ENCODE measurements around the gene PAFAH1B2. TPM values are rescaled to one million over a fixed set of nuclear protein-coding genes. Genes with fewer than 3 reads are reported as not detected.

The PAFAH1B2 gene
- total RNA-seq, 1 experiment from 2014 or later = 66.7 TPM

DNA sequence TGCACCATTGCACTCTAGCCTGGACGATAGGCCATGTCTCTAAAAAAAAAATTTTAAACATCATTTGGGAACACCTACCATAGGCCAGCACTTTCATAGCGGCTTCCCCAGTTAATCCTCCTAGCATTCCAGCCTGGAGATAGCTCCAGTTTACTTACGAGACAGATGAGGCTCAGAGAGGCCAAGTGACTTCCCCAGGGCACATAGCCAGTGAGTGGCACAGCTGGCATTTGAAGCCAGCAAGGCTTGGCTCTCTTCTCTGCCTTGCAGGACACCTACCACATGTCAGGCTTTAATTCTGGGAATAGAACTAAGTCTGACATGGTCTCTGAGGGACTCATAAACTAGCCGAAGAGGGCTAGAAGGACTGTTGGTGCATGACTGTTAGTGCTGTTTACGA, 50.2 kb downstream of the PAFAH1B2 start:
- BruUV-seq (replicated peaks) = no TSS peak
- no peak for TF ChIP-seq CTCF (IDR thresholded peaks at IDR 0.05; ENCODE audit: unreplicated experiment)

GRCh38 chr11:117195258-117195657, 51.2 kb downstream of the PAFAH1B2 start:
- no peaks in the 10 kb centered on the region for H3K27me3 Mint-ChIP-seq (ENCODE audit: unreplicated experiment)
- H3K9me3 Mint-ChIP-seq (ENCODE audit: low read depth, unreplicated experiment) = no peaks in the 10 kb centered on the region
- CTCF ChIA-PET = interaction anchor here (0.6 kb wide), 1 partner anchor 122 kb away, joined by 4 read pairs; no protein-coding TSS in a partner anchor
- no peak overlapping the region for H3K27ac Mint-ChIP-seq (ENCODE audit: unreplicated experiment)
- no peak for TF ChIP-seq CTCF (IDR thresholded peaks at IDR 0.05; ENCODE audit: unreplicated experiment)
- H3K4me1 Mint-ChIP-seq (ENCODE audit: low read depth, unreplicated experiment) = no peaks in the 10 kb centered on the region
- H3K4me3 Mint-ChIP-seq (ENCODE audit: low read depth, unreplicated experiment) = no peak overlapping the region
- intact Hi-C loops (cut with micrococcal nuclease; ENCODE audit: unreplicated experiment) = no loop called here
- no peak for DNase-seq
- BruUV-seq (replicated peaks) = no TSS peak
- no peaks in the 10 kb centered on the region for H3K36me3 Mint-ChIP-seq (ENCODE audit: insufficient read depth, unreplicated experiment)

More for the DNA sequence above, 50.2 kb downstream of the PAFAH1B2 start:
- intact Hi-C loops (cut with micrococcal nuclease; ENCODE audit: unreplicated experiment) = no loop called here
- H3K9me3 Mint-ChIP-seq (ENCODE audit: low read depth, unreplicated experiment) = no peaks in the 10 kb centered on the region
- H3K4me3 Mint-ChIP-seq (ENCODE audit: low read depth, unreplicated experiment) = no peak overlapping the region
- CTCF ChIA-PET = no interaction called here
- H3K4me1 Mint-ChIP-seq (ENCODE audit: low read depth, unreplicated experiment) = no peaks in the 10 kb centered on the region
- no peaks in the 10 kb centered on the region for H3K27me3 Mint-ChIP-seq (ENCODE audit: unreplicated experiment)
- no peaks in the 10 kb centered on the region for H3K36me3 Mint-ChIP-seq (ENCODE audit: insufficient read depth, unreplicated experiment)
- H3K27ac Mint-ChIP-seq (ENCODE audit: unreplicated experiment) = no peak overlapping the region
- DNase-seq = no peak

GRCh38 chr11:117195761-117196160, 51.7 kb downstream of the PAFAH1B2 start:
- Mint-ChIP-seq H3K4me1 (ENCODE audit: low read depth, unreplicated experiment) (no peaks in the 10 kb centered on the region), H3K27ac (ENCODE audit: unreplicated experiment) (no peak overlapping the region), H3K9me3 (ENCODE audit: low read depth, unreplicated experiment) (no peaks in the 10 kb centered on the region), H3K27me3 (ENCODE audit: unreplicated experiment) (no peaks in the 10 kb centered on the region), H3K36me3 (ENCODE audit: insufficient read depth, unreplicated experiment) (no peaks in the 10 kb centered on the region), H3K4me3 (ENCODE audit: low read depth, unreplicated experiment) (no peak overlapping the region)
- DNase-seq = no peak
- TF ChIP-seq CTCF (IDR thresholded peaks at IDR 0.05; ENCODE audit: unreplicated experiment) = no peak
- intact Hi-C loops (cut with micrococcal nuclease; ENCODE audit: unreplicated experiment) = no loop called here
- CTCF ChIA-PET = no interaction called here
- no TSS peak for BruUV-seq (replicated peaks)

- no peaks in the 10 kb centered on the region for H3K4me1 Mint-ChIP-seq (ENCODE audit: low read depth, unreplicated experiment)
- intact Hi-C loops (cut with micrococcal nuclease; ENCODE audit: unreplicated experiment) = no loop called here
- CTCF ChIA-PET = no interaction called here
- H3K36me3 Mint-ChIP-seq (ENCODE audit: insufficient read depth, unreplicated experiment) = no peaks in the 10 kb centered on the region
- DNase-seq = no peak
- no peak overlapping the region for H3K4me3 Mint-ChIP-seq (ENCODE audit: low read depth, unreplicated experiment)
- no peaks in the 10 kb centered on the region for H3K9me3 Mint-ChIP-seq (ENCODE audit: low read depth, unreplicated experiment)
- H3K27ac Mint-ChIP-seq (ENCODE audit: unreplicated experiment) = no peak overlapping the region
- H3K27me3 Mint-ChIP-seq (ENCODE audit: unreplicated experiment) = no peaks in the 10 kb centered on the region
- no TSS peak for BruUV-seq (replicated peaks)
- no peak for TF ChIP-seq CTCF (IDR thresholded peaks at IDR 0.05; ENCODE audit: unreplicated experiment)
These were observed 52.9 kb downstream of the PAFAH1B2 start for GRCh38 chr11:117197006-117197405.

Measured in Calu3 (cell line).